Testis (tissue), 3 donors: Measurements from ENCODE around the gene TKFC. TPM values are rescaled to one million over a fixed set of nuclear protein-coding genes. Genes with fewer than 3 reads are reported as not detected.

Source experiments
- DNase-seq: peaks from one replicate; pipeline ENCODE4 v3.0.0-alpha.2; 2019
- H3K27ac ChIP-seq, 2 donors: fragments of 200-600 bp; sonication (generic); one replicate each; pipeline ENCODE4 v1.5.1; 2019
- H3K27me3 ChIP-seq: fragments of 200-600 bp; sonication (generic); one replicate; pipeline ENCODE4 v1.5.1; 2019
- H3K36me3 ChIP-seq: fragments of 200-600 bp; sonication (generic); one replicate; pipeline ENCODE4 v1.5.1; 2017; ENCODE audit warnings: low read depth; ENCODE audit errors: missing control alignments
- H3K4me1 ChIP-seq: fragments of 200-600 bp; sonication (generic); one replicate; pipeline ENCODE4 v1.5.1; 2019
- H3K4me3 ChIP-seq, 2 donors: fragments of 200-600 bp; sonication (generic); one replicate each; pipeline ENCODE4 v1.5.1; 2017 to 2019
- H3K9me3 ChIP-seq: fragments of 200-600 bp; sonication (generic); one replicate; pipeline ENCODE4 v1.5.1; 2017
- CTCF ChIP-seq, 3 experiments: fragments of 450-650 bp in 2 of 3; fragments of 200-600 bp in 1 of 3; sonication (generic) in 1 of 3; IDR thresholded peaks; one replicate each; pipeline ENCODE4 v1.5.1; 2016 to 2019; ENCODE audit warnings: antibody characterized with exemption in 3 of 3, mild to moderate bottlenecking in 2 of 3, moderate library complexity in 1 of 3
- POLR2A ChIP-seq: fragments of 450-650 bp; IDR thresholded peaks from one replicate; pipeline ENCODE4 v1.6.1; 2017; ENCODE audit warnings: antibody characterized with exemption, mild to moderate bottlenecking, moderate library complexity
- WGBS, 2 donors: methylation state at CpG; one replicate each; pipeline ENCODE4 v1.1.5; 2018; 5-methylcytosine and 5-hydroxymethylcytosine counted together
- intact Hi-C: fragments of 100-400 bp; cut with DNase I; formaldehyde crosslinking; loops from one replicate; pipeline ENCODE4 v1.15.1; 2023; ENCODE audit warnings: low total_unique reads
- polyA plus RNA-seq: library from polyadenylated mRNA; stranded (reverse); fragments of 350-450 nt; fragmentation: Illumina TruSeq; extraction: RNeasy Lipid Tissue Mini Kit (QIAGEN cat#74804); gene quantifications from one replicate; pipeline ENCODE4 v1.2.3, GENCODE V29; 2014; ENCODE audit warnings: low read depth, low replicate concordance; ENCODE audit not compliant: insufficient read depth
- total RNA-seq, 2 donors: library from RNA; depleted of rRNA; stranded (reverse); fragments of >200 nt; gene quantifications; one replicate each; pipeline ENCODE4 v1.2.3, GENCODE V29; 2016

The TKFC gene
- total and polyA plus RNA-seq, 3 donors from 2014 or later: 90.1 to 159 (median 121) TPM

GRCh38 chr11:61352038-61352437, 19.0 kb downstream of the TKFC start:
- no peaks in the 10 kb centered on the region for H3K27me3 ChIP-seq
- H3K4me1 ChIP-seq: no peaks in the 10 kb centered on the region
- H3K9me3 ChIP-seq: no peaks in the 10 kb centered on the region
- no peak overlapping the region for H3K4me3 ChIP-seq
- no peaks in the 10 kb centered on the region for H3K36me3 ChIP-seq
- 74 to 82% methylated on average over 8 of the region's 8 CpGs for WGBS, 2 donors
- intact Hi-C loops: no loop called here
- TF ChIP-seq POLR2A (no peak), CTCF (IDR thresholded peaks at IDR 0.05) (no peak)
- no peak for DNase-seq
- H3K27ac ChIP-seq: no peak overlapping the region

- 79 to 81% methylated on average over 12 to 15 of the region's 15 CpGs for WGBS, 2 donors
- TF ChIP-seq CTCF (IDR thresholded peaks at IDR 0.05): no peak
- no peak for TF ChIP-seq POLR2A
These were observed 20.4 kb downstream of the TKFC start for GRCh38 chr11:61353131-61354067.

GRCh38 chr11:61354208-61354607, 21.2 kb downstream of the TKFC start:
- H3K36me3 ChIP-seq: no peaks in the 10 kb centered on the region
- intact Hi-C loops: no loop called here
- no peaks in the 10 kb centered on the region for H3K27me3 ChIP-seq
- H3K4me3 ChIP-seq: no peak overlapping the region
- H3K27ac ChIP-seq: no peak overlapping the region
- 83 to 88% methylated on average over 2 of the region's 2 CpGs for WGBS, 2 donors
- H3K4me1 ChIP-seq: no peaks in the 10 kb centered on the region
- DNase-seq: no peak
- H3K9me3 ChIP-seq: no peaks in the 10 kb centered on the region
- no peak for TF ChIP-seq POLR2A

More at GRCh38 chr11:61353131-61354067, 20.4 kb downstream of the TKFC start:
- H3K4me1 ChIP-seq: no peaks in the 10 kb centered on the region
- H3K4me3 ChIP-seq: no peak overlapping the region
- H3K9me3 ChIP-seq: no peaks in the 10 kb centered on the region
- DNase-seq: no peak
- no peaks in the 10 kb centered on the region for H3K36me3 ChIP-seq
- no peaks in the 10 kb centered on the region for H3K27me3 ChIP-seq
- intact Hi-C loops: no loop called here
- H3K27ac ChIP-seq: no peak overlapping the region

GRCh38 chr11:61356706-61357105, 23.7 kb downstream of the TKFC start:
- no peak for DNase-seq
- Histone ChIP-seq H3K4me1 (peaks cover 5% of the 10 kb centered on the region), H3K27me3 (no peaks in the 10 kb centered on the region), H3K4me3 (no peak overlapping the region), H3K36me3 (no peaks in the 10 kb centered on the region), H3K27ac (no peak overlapping the region), H3K9me3 (no peaks in the 10 kb centered on the region)
- intact Hi-C loops: no loop called here
- WGBS, 2 donors: 90 to 100% methylated on average over 1 to 4 of the region's 4 CpGs
- TF ChIP-seq POLR2A (no peak), CTCF (IDR thresholded peaks at IDR 0.05) (no peak)

- no peak overlapping the region for H3K4me3 ChIP-seq
- no peaks in the 10 kb centered on the region for H3K9me3 ChIP-seq
- no peaks in the 10 kb centered on the region for H3K36me3 ChIP-seq
- no peak for TF ChIP-seq CTCF (IDR thresholded peaks at IDR 0.05)
- peaks cover 5% of the 10 kb centered on the region for H3K4me1 ChIP-seq
- no peak overlapping the region for H3K27ac ChIP-seq
- intact Hi-C loops: no loop called here
- 78 to 93% methylated on average over 9 of the region's 9 CpGs for WGBS, 2 donors
- H3K27me3 ChIP-seq: no peaks in the 10 kb centered on the region
- no peak for DNase-seq
These were observed 24.3 kb downstream of the TKFC start for GRCh38 chr11:61357233-61357893.
